ENCODE results near the gene COMTD1. TPM values are rescaled to one million over a fixed set of nuclear protein-coding genes. Genes with fewer than 3 reads are reported as not detected.

COMTD1 gene
- total and polyA plus RNA-seq, 2 donors (not counting 1 experiment from before 2014, with no cell fraction given), result 14.5 to 23.8 TPM

- Mint-ChIP-seq H3K4me3 (peak overlapping the region; percentile 95), H3K9me3 (ENCODE audit: insufficient read depth) (no peaks in the 10 kb centered on the region), H3K27me3 (no peaks in the 10 kb centered on the region), H3K4me1 (peaks cover 24% of the 10 kb centered on the region), H3K27ac (peak overlapping the region; percentile 98)
- no peak for DNase-seq
- Histone ChIP-seq H3K27ac (ENCODE audit: low read length in 2 of 2) (peak overlapping the region; percentile 97 to 100), H3K9me3 (ENCODE audit: control extremely low read depth in 1 of 3, control insufficient read depth in 2 of 3, insufficient read depth in 1 of 3, low read length in 2 of 3) (no peaks in the 10 kb centered on the region), H3K27me3 (replicated peaks in 1 of 4; ENCODE audit: control extremely low read depth in 1 of 4, control insufficient read depth in 3 of 4, insufficient read depth in 4 of 4, low read length in 3 of 4) (no peaks in the 10 kb centered on the region), H3K9ac (ENCODE audit: low read length) (peak overlapping the region; percentile 98), H3K4me2 (replicated peaks; ENCODE audit: low read depth, low read length, poor library complexity, severe bottlenecking) (peak overlapping the region; percentile 83), H3K36me3 (replicated peaks in 1 of 2; ENCODE audit: control extremely low read depth in 1 of 2, control insufficient read depth in 1 of 2, extremely low read depth in 1 of 2, insufficient read depth in 2 of 2, low read length in 1 of 2) (peaks cover 4 to 12% of the 10 kb centered on the region in 2 experiments), H3K4me3 (ENCODE audit: control extremely low read depth in 1 of 5, extremely low read depth in 1 of 5, insufficient read depth in 1 of 5, low read depth in 2 of 5, low read length in 4 of 5) (peak overlapping the region; percentile 84 to 98 (median 93)), H4K20me1 (ENCODE audit: control insufficient read depth, insufficient read depth, low read length, poor library complexity, severe bottlenecking) (peaks cover 12% of the 10 kb centered on the region), H3K4me1 (ENCODE audit: control insufficient read depth in 2 of 2, insufficient read depth in 2 of 2, low read length in 2 of 2) (peaks cover 12 to 20% of the 10 kb centered on the region in 2 donors), H2AFZ (ENCODE audit: insufficient read depth, low read depth, low read length, poor library complexity, severe bottlenecking) (peak overlapping the region; percentile 88), H3K79me2 (ENCODE audit: control insufficient read depth, insufficient read depth, low read length) (peaks cover 38% of the 10 kb centered on the region)
- intact Hi-C loops (cut with micrococcal nuclease), result loop anchor here (1.0 kb wide), 6 partner anchors 20 to 1059 kb away; partner anchors contain the start of gene ADK
- ATAC-seq (ENCODE audit: low read depth), result peak; percentile 56
- POLR2A ChIA-PET, result interaction anchor here (0.7 to 2.6 kb wide), 7 partner anchors 12 to 98 kb away, joined by 3 to 27 read pairs (median 5); partner anchors contain the start of genes COMTD1 and SAMD8
- CTCF ChIA-PET, result interaction anchor here (0.7 to 5.3 kb wide), 7 partner anchors 14 to 110 kb away, joined by 3 to 100 read pairs (median 4); partner anchors contain the start of genes COMTD1 and SAMD8
- no peak for TF ChIP-seq CTCF (IDR thresholded peaks at IDR 0.05)
- TF ChIP-seq EZH2 (IDR thresholded peaks at IDR 0.05; ENCODE audit: borderline replicate concordance, insufficient read depth, low read depth, low read length, poor library complexity, severe bottlenecking), result no peak
- WGBS (ENCODE audit: insufficient coverage), result 1% methylated on average over 17 of the region's 19 CpGs
Measured at GRCh38 chr10:75209921-75210281, 25.9 kb downstream of the COMTD1 start.

All from B cell (primary cell).